Neural cell (in vitro differentiated cells): ENCODE results near the gene OTUD4. TPM values are rescaled to one million over a fixed set of nuclear protein-coding genes. Genes with fewer than 3 reads are reported as not detected.

Source experiments
- H2AFZ ChIP-seq: fragments of 200-600, 300-800 bp; sonication (generic), shearing (Covaris generic); 2 replicates; pipeline ENCODE4 v1.6.0; 2014; ENCODE audit warnings: low read depth, mild to moderate bottlenecking, antibody characterized with exemption, low read length, moderate library complexity
- H3F3A ChIP-seq: fragments of 200-600 bp; shearing (Covaris generic); 2 replicates; pipeline ENCODE4 v1.6.1; 2016; ENCODE audit warnings: mild to moderate bottlenecking, moderate library complexity, mixed read lengths, antibody characterized with exemption, low read length; ENCODE audit not compliant: insufficient read depth, poor library complexity, severe bottlenecking
- H3K27ac ChIP-seq: fragments of 200-600, 300-800 bp; sonication (generic), shearing (Covaris generic); 2 replicates; pipeline ENCODE4 v1.5.1; 2014; ENCODE audit warnings: mild to moderate bottlenecking, low read length, moderate library complexity
- H3K27me3 ChIP-seq: fragments of 300-800, 200-600 bp; sonication (generic), shearing (Covaris generic); 2 replicates; pipeline ENCODE4 v1.6.0; 2014; ENCODE audit warnings: mild to moderate bottlenecking, low read depth, low read length, moderate library complexity; ENCODE audit not compliant: insufficient read depth
- H3K36me3 ChIP-seq: fragments of 300-800, 200-600 bp; sonication (generic), shearing (Covaris generic); 2 replicates; pipeline ENCODE4 v1.5.1; 2014; ENCODE audit warnings: mild to moderate bottlenecking, antibody characterized with exemption, low read length, moderate library complexity; ENCODE audit not compliant: insufficient read depth
- H3K4me2 ChIP-seq: fragments of 300-800, 200-600 bp; sonication (generic), shearing (Covaris generic); 2 replicates; pipeline ENCODE4 v1.6.0; 2014; ENCODE audit warnings: mild to moderate bottlenecking, low read length
- H3K4me3 ChIP-seq: fragments of 300-800, 200-600 bp; sonication (generic), shearing (Covaris generic); 2 replicates; pipeline ENCODE4 v1.5.1; 2014; ENCODE audit warnings: mild to moderate bottlenecking, low read length, moderate library complexity
- H3K79me2 ChIP-seq: fragments of 200-600 bp; shearing (Covaris generic); replicated peaks from 2 replicates; pipeline ENCODE4 v1.6.0; 2014; ENCODE audit warnings: mild to moderate bottlenecking, low read length, moderate library complexity; ENCODE audit not compliant: insufficient read depth
- H3K9ac ChIP-seq: fragments of 300-800, 200-600 bp; sonication (generic), shearing (Covaris generic); 2 replicates; pipeline ENCODE4 v1.6.1; 2016; ENCODE audit warnings: mild to moderate bottlenecking, low read length, mixed read lengths
- H3K9me2 ChIP-seq: fragments of 200-600 bp; shearing (Covaris generic); 2 replicates; pipeline ENCODE4 v1.6.1; 2016; ENCODE audit warnings: mild to moderate bottlenecking, low read length, mixed read lengths; ENCODE audit not compliant: insufficient read depth
- H3K9me3 ChIP-seq: fragments of 200-600, 300-800 bp; sonication (generic), shearing (Covaris generic); 2 replicates; pipeline ENCODE4 v1.6.1; 2016; ENCODE audit warnings: mild to moderate bottlenecking, mixed run types, low read length, moderate library complexity, mixed read lengths
- H4K20me1 ChIP-seq: fragments of 200-600 bp; shearing (Covaris generic); 2 replicates; pipeline ENCODE4 v1.6.1; 2016; ENCODE audit warnings: mild to moderate bottlenecking, mixed run types; ENCODE audit not compliant: insufficient read depth
- EP300 ChIP-seq: fragments of 450-650 bp; conservative IDR thresholded peaks from 2 replicates; pipeline ENCODE4 v1.6.1; 2014; ENCODE audit warnings: antibody characterized with exemption, mild to moderate bottlenecking, moderate library complexity; ENCODE audit not compliant: poor library complexity, severe bottlenecking
- EZH2 ChIP-seq: fragments of 200-600, 300-800 bp; shearing (Covaris generic), sonication (generic); IDR thresholded peaks from 2 replicates; pipeline ENCODE4 v1.6.1; 2014; ENCODE audit warnings: antibody characterized with exemption, low read length, borderline replicate concordance, mild to moderate bottlenecking; ENCODE audit not compliant: insufficient read depth, poor library complexity, severe bottlenecking
- MXI1 ChIP-seq: fragments of 450-650 bp; conservative IDR thresholded peaks from 2 replicates; pipeline ENCODE4 v1.6.1; 2014; ENCODE audit warnings: antibody characterized with exemption, mild to moderate bottlenecking; ENCODE audit not compliant: poor library complexity, severe bottlenecking
- POLR2AphosphoS5 ChIP-seq: IDR thresholded peaks from 2 replicates; pipeline ENCODE4 v1.6.1; 2012
- RAD21 ChIP-seq: fragments of 450-650 bp; conservative IDR thresholded peaks from 2 replicates; pipeline ENCODE4 v1.6.1; 2014; ENCODE audit warnings: antibody characterized with exemption, mild to moderate bottlenecking, moderate library complexity
- SMC3 ChIP-seq: fragments of 450-650 bp; conservative IDR thresholded peaks from 2 replicates; pipeline ENCODE4 v1.6.1; 2014; ENCODE audit warnings: antibody characterized with exemption, mild to moderate bottlenecking, moderate library complexity; ENCODE audit not compliant: poor library complexity
- TAF1 ChIP-seq: IDR thresholded peaks from 2 replicates; pipeline ENCODE4 v1.6.1; 2012; ENCODE audit warnings: low read depth
- polyA plus RNA-seq: library from polyadenylated mRNA; depleted of rRNA; stranded (reverse); fragments of >200 nt; gene quantifications from 2 replicates; pipeline ENCODE4 v1.2.3, GENCODE V29; 2014
- TF ChIP-seq, protein P1 (sequence below): IDR thresholded peaks from 2 replicates; pipeline ENCODE4 v1.6.1; 2012; ENCODE audit warnings: borderline replicate concordance
- TF ChIP-seq, protein P2 (sequence below): fragments of 450-650 bp; IDR thresholded peaks from 2 replicates; pipeline ENCODE4 v1.5.1; 2014; ENCODE audit warnings: antibody characterized with exemption, mild to moderate bottlenecking, moderate library complexity; ENCODE audit not compliant: poor library complexity, severe bottlenecking

OTUD4 gene
- polyA plus RNA-seq, 1 donor from 2014 or later, result 15.1 TPM

DNA sequence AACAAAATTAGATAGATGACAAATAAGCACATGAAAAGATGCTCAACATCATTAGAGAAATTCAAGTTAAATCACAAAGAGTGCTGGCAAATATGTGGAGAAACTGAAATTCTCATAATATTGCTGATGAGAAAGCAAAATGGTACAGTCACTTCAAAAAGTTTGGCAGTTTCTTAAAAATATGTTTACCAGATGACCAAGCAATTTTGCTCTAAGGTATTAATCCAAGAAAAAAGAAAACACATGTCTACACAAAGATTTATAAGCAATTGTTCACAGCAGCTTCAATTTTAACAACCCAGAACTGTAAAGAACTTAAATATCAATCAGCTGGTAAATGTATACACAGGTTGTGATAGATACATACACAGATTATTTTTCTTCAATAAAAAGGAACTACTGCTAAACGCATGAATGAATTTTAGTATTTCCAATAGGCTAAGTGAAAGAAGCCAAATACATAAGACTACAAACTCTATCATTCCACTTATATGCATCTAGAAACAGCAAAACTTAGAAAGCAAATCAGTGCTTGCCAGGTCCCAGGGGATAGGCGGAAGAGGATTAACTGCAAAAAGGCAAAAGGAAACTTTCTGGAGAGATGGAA, 11.7 kb downstream of the OTUD4 start:
- TF ChIP-seq MXI1, result no peak
- TF ChIP-seq, protein P1, sequence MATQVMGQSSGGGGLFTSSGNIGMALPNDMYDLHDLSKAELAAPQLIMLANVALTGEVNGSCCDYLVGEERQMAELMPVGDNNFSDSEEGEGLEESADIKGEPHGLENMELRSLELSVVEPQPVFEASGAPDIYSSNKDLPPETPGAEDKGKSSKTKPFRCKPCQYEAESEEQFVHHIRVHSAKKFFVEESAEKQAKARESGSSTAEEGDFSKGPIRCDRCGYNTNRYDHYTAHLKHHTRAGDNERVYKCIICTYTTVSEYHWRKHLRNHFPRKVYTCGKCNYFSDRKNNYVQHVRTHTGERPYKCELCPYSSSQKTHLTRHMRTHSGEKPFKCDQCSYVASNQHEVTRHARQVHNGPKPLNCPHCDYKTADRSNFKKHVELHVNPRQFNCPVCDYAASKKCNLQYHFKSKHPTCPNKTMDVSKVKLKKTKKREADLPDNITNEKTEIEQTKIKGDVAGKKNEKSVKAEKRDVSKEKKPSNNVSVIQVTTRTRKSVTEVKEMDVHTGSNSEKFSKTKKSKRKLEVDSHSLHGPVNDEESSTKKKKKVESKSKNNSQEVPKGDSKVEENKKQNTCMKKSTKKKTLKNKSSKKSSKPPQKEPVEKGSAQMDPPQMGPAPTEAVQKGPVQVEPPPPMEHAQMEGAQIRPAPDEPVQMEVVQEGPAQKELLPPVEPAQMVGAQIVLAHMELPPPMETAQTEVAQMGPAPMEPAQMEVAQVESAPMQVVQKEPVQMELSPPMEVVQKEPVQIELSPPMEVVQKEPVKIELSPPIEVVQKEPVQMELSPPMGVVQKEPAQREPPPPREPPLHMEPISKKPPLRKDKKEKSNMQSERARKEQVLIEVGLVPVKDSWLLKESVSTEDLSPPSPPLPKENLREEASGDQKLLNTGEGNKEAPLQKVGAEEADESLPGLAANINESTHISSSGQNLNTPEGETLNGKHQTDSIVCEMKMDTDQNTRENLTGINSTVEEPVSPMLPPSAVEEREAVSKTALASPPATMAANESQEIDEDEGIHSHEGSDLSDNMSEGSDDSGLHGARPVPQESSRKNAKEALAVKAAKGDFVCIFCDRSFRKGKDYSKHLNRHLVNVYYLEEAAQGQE, result no peak
- no peak overlapping the region for H3K4me2 ChIP-seq
- H4K20me1 ChIP-seq, result no peaks in the 10 kb centered on the region
- H3K4me3 ChIP-seq, result no peak overlapping the region
- H3F3A ChIP-seq, result no peaks in the 10 kb centered on the region
- H3K9me2 ChIP-seq, result no peaks in the 10 kb centered on the region
- no peak overlapping the region for H2AFZ ChIP-seq
- H3K27me3 ChIP-seq, result no peaks in the 10 kb centered on the region
- no peaks in the 10 kb centered on the region for H3K9me3 ChIP-seq
- no peak overlapping the region for H3K9ac ChIP-seq
- no peaks in the 10 kb centered on the region for H3K79me2 ChIP-seq
- H3K27ac ChIP-seq, result no peak overlapping the region
- no peaks in the 10 kb centered on the region for H3K36me3 ChIP-seq

DNA sequence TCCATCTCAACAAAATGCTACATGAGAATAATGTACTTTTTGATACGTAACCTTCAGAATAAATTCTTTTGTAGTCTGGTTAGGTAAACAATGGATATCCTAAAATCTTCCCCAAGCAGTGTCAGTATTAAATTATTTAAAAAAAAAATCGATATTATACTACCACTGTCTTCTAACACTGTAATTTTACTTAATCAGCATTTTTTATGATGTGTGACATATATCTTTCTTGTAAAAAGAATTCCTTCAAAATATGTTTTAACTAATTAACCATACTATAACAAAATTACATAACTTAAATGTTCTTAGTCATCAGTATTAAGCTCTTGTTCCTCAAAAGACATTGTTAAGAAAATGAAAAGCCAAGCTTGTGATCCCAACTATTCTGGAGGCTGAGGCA, 12.5 kb downstream of the OTUD4 start:
- no peak overlapping the region for H3K9ac ChIP-seq

More for the DNA sequence above, 12.5 kb downstream of the OTUD4 start:
- Histone ChIP-seq H4K20me1 (no peaks in the 10 kb centered on the region), H3K79me2 (no peaks in the 10 kb centered on the region), H3K27ac (no peak overlapping the region), H3K36me3 (no peaks in the 10 kb centered on the region), H3K9me2 (no peaks in the 10 kb centered on the region), H3K27me3 (no peaks in the 10 kb centered on the region), H2AFZ (no peak overlapping the region), H3K9me3 (no peaks in the 10 kb centered on the region), H3K4me2 (no peak overlapping the region), H3K4me3 (no peak overlapping the region), H3F3A (no peaks in the 10 kb centered on the region)
- TF ChIP-seq SMC3 (no peak), EP300 (no peak), EZH2 (no peak), POLR2AphosphoS5 (no peak), TAF1 (no peak), RAD21 (no peak), MXI1 (no peak)
- TF ChIP-seq, protein P2, sequence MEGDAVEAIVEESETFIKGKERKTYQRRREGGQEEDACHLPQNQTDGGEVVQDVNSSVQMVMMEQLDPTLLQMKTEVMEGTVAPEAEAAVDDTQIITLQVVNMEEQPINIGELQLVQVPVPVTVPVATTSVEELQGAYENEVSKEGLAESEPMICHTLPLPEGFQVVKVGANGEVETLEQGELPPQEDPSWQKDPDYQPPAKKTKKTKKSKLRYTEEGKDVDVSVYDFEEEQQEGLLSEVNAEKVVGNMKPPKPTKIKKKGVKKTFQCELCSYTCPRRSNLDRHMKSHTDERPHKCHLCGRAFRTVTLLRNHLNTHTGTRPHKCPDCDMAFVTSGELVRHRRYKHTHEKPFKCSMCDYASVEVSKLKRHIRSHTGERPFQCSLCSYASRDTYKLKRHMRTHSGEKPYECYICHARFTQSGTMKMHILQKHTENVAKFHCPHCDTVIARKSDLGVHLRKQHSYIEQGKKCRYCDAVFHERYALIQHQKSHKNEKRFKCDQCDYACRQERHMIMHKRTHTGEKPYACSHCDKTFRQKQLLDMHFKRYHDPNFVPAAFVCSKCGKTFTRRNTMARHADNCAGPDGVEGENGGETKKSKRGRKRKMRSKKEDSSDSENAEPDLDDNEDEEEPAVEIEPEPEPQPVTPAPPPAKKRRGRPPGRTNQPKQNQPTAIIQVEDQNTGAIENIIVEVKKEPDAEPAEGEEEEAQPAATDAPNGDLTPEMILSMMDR, result no peak
- TF ChIP-seq, protein P1, result no peak
